Activated T-helper 9 cell treated with anti-CD3 and anti-CD28 coated beads, Interleukin-2, amount 50 U/mL, for 16 hours (primary cell): ENCODE results near the gene SHPK.

Experiments used
- DNase-seq: peaks from one replicate; pipeline ENCODE4 v3.0.0-alpha.2; 2020; ENCODE audit warnings: low read depth

The SHPK gene

GRCh38 chr17:3626831-3627768 lies 8.9 kb downstream of the SHPK start:
- DNase-seq, result no peak

GRCh38 chr17:3622977-3623594 lies 13.0 kb downstream of the SHPK start:
- no peak for DNase-seq

GRCh38 chr17:3621146-3621720 lies 14.8 kb downstream of the SHPK start:
- no peak for DNase-seq

- DNase-seq, result no peak
Measured at GRCh38 chr17:3615160-3615870, 20.7 kb downstream of the SHPK start.

GRCh38 chr17:3613124-3613523 lies 22.9 kb downstream of the SHPK start:
- no peak for DNase-seq

- DNase-seq, result no peak
Measured at GRCh38 chr17:3610523-3610922, 25.5 kb downstream of the SHPK start.

GRCh38 chr17:3609689-3610088 lies 26.4 kb downstream of the SHPK start:
- DNase-seq, result no peak

- DNase-seq, result no peak
Measured at GRCh38 chr17:3603870-3604259, 32.2 kb downstream of the SHPK start.

- DNase-seq, result no peak
Measured at GRCh38 chr17:3603119-3603869, 32.8 kb downstream of the SHPK start.

GRCh38 chr17:3602499-3602898 lies 33.6 kb downstream of the SHPK start:
- no peak for DNase-seq

GRCh38 chr17:3600529-3601205 lies 35.4 kb downstream of the SHPK start:
- no peak for DNase-seq

- DNase-seq, result no peak
Measured at GRCh38 chr17:3598078-3598477, 38.0 kb downstream of the SHPK start.

GRCh38 chr17:3596804-3597464 lies 39.1 kb downstream of the SHPK start:
- DNase-seq, result no peak

GRCh38 chr17:3594976-3595375 lies 41.1 kb downstream of the SHPK start:
- no peak for DNase-seq

- DNase-seq, result no peak
Measured at GRCh38 chr17:3594051-3594800, 41.8 kb downstream of the SHPK start.

- no peak for DNase-seq
Measured at GRCh38 chr17:3593384-3593783, 42.7 kb downstream of the SHPK start.

GRCh38 chr17:3592216-3592860 lies 43.7 kb downstream of the SHPK start:
- no peak for DNase-seq

- no peak for DNase-seq
Measured at GRCh38 chr17:3590768-3591167, 45.3 kb downstream of the SHPK start.

GRCh38 chr17:3590231-3590630 lies 45.8 kb downstream of the SHPK start:
- no peak for DNase-seq
